HG03460 (cell line): ENCODE data around the gene STYXL1.
"Not testable (repeated sequence)": the region's sequence is repeated elsewhere in the genome, so short reads cannot be mapped to it uniquely, and the experiment has no call there.

Source experiments
- ATAC-seq: cut with Tn5 transposase; IDR thresholded peaks from one replicate; pipeline ENCODE4 v1.9.1; 2021; ENCODE audit not compliant: unreplicated experiment

The STYXL1 gene

GRCh38 chr7:76047811-76048667 is at the start of gene STYXL1, which contains the start of gene MDH2:
Gene STYXL1 (minus strand): TSS chr7:76048000. CDS start chr7:76030523, 17,477 bp downstream.
Gene MDH2 (plus strand): TSS chr7:76048106. CDS start chr7:76048161, 55 bp downstream.
- peak; percentile 92 for ATAC-seq

- ATAC-seq, result no peak
Measured at GRCh38 chr7:76095908-76096307, 48.1 kb upstream of the STYXL1 start.

GRCh38 chr7:76094326-76094725 is 46.5 kb upstream of the STYXL1 start:
- ATAC-seq, result not testable (repeated sequence)

- not testable (repeated sequence) for ATAC-seq
Measured at GRCh38 chr7:76093531-76093930, 45.7 kb upstream of the STYXL1 start.

- ATAC-seq, result no peak
Measured at GRCh38 chr7:76091506-76091905, 43.7 kb upstream of the STYXL1 start.

GRCh38 chr7:76089865-76090475 is 42.2 kb upstream of the STYXL1 start:
- ATAC-seq, result no peak

GRCh38 chr7:76087362-76087791 is 39.6 kb upstream of the STYXL1 start:
- not testable (repeated sequence) for ATAC-seq

- ATAC-seq, result no peak
Measured at GRCh38 chr7:76086070-76086469, 38.3 kb upstream of the STYXL1 start.

GRCh38 chr7:76084115-76084514 is 36.3 kb upstream of the STYXL1 start:
- ATAC-seq, result not testable (repeated sequence)

GRCh38 chr7:76080204-76080603 is 32.4 kb upstream of the STYXL1 start:
- ATAC-seq, result no peak

GRCh38 chr7:76077435-76077834 is 29.6 kb upstream of the STYXL1 start:
- ATAC-seq, result no peak

GRCh38 chr7:76076995-76077394 is 29.2 kb upstream of the STYXL1 start:
- ATAC-seq, result no peak

GRCh38 chr7:76074972-76075370 is 27.2 kb upstream of the STYXL1 start:
- no peak for ATAC-seq

GRCh38 chr7:76074306-76074971 is 26.6 kb upstream of the STYXL1 start:
- ATAC-seq, result no peak

- no peak for ATAC-seq
Measured at GRCh38 chr7:76073335-76073990, 25.7 kb upstream of the STYXL1 start.

- ATAC-seq, result no peak
Measured at GRCh38 chr7:76072243-76073148, 24.7 kb upstream of the STYXL1 start.

- no peak for ATAC-seq
Measured at GRCh38 chr7:76071316-76072242, 23.8 kb upstream of the STYXL1 start.

GRCh38 chr7:76069238-76069638 is 21.4 kb upstream of the STYXL1 start:
- ATAC-seq, result no peak
